Mucosa of descending colon (tissue), 3 donors: ENCODE results near the gene RGS6. TPM values are rescaled to one million over a fixed set of nuclear protein-coding genes. Genes with fewer than 3 reads are reported as not detected.

Source experiments
- ATAC-seq: fragments of 200-7000 bp; cut with Tn5 transposase; one replicate; pipeline ENCODE4 v1.9.1; 2020; ENCODE audit warnings: mild to moderate bottlenecking, moderate library complexity
- DNase-seq, 3 donors: peaks; one replicate each; pipeline ENCODE4 v3.0.0-alpha.2; 2020
- H3K36me3 ChIP-seq: fragments of 200-600 bp; one replicate; pipeline ENCODE4 v1.8.0; 2021; ENCODE audit warnings: low read depth, mild to moderate bottlenecking
- H3K4me1 ChIP-seq: fragments of 200-600 bp; one replicate; pipeline ENCODE4 v1.8.0; 2021; ENCODE audit warnings: low read depth, mild to moderate bottlenecking
- H3K4me3 ChIP-seq: fragments of 200-600 bp; one replicate; pipeline ENCODE4 v1.8.0; 2021; ENCODE audit warnings: mild to moderate bottlenecking
- H3K9me3 ChIP-seq: fragments of 200-600 bp; one replicate; pipeline ENCODE4 v1.8.0; 2021; ENCODE audit warnings: mild to moderate bottlenecking
- CTCF ChIP-seq: fragments of 200-600 bp; IDR thresholded peaks from one replicate; pipeline ENCODE4 v1.8.0; 2022; ENCODE audit warnings: antibody characterized with exemption, mild to moderate bottlenecking
- intact Hi-C, 2 donors: fragments of 100-400 bp; cut with DNase I in 1 of 2; cut with micrococcal nuclease in 1 of 2; formaldehyde crosslinking; loops; one replicate each; pipeline versions ENCODE4 v1.11.0 to v1.11.1; 2022; cut with DNase I, micrococcal nuclease
- microRNA-seq: library from miRNA; unstranded; fragments of <30 nt; microRNA quantifications from one replicate; pipeline ENCODE4, GENCODE V29; 2019
- total RNA-seq, 3 donors: library from RNA; stranded (reverse); fragmentation: NEBNext Ultra II Directional in 2 of 3; extraction: Animal tissue kit (Norgen Biotek cat#: 25700) in 2 of 3; gene quantifications; one replicate each; pipeline versions ENCODE4 v1.2.1 to v1.2.4, GENCODE V29; 2021 to 2023
- donor health status: DM: no; HTN: no; CAD: no; lungs with moderate emphysema.
- donor health status: DM: no; HTN: no; CAD: no.
- donor health status: DM: no; HTN: yes; CAD: no.

Gene RGS6
- total RNA-seq, 3 donors from 2014 or later, result 0.66 to 2.5 (median 0.94) TPM

- ATAC-seq, result no peak
- Histone ChIP-seq H3K4me3 (no peak overlapping the region), H3K36me3 (no peaks in the 10 kb centered on the region), H3K4me1 (no peaks in the 10 kb centered on the region), H3K9me3 (no peaks in the 10 kb centered on the region)
- DNase-seq, result no peak
- no peak for TF ChIP-seq CTCF
- intact Hi-C loops, result no loop called here
These were observed 681.7 kb downstream of the RGS6 start for GRCh38 chr14:72613975-72614319.

GRCh38 chr14:72614365-72614764, 682.1 kb downstream of the RGS6 start:
- intact Hi-C loops, result no loop called here
- ATAC-seq (no peak), DNase-seq (no peak)
- Histone ChIP-seq H3K4me1 (no peaks in the 10 kb centered on the region), H3K4me3 (no peak overlapping the region), H3K36me3 (no peaks in the 10 kb centered on the region), H3K9me3 (no peaks in the 10 kb centered on the region)
- no peak for TF ChIP-seq CTCF

GRCh38 chr14:72614891-72615415, 682.7 kb downstream of the RGS6 start:
- no peaks in the 10 kb centered on the region for H3K4me1 ChIP-seq
- no peaks in the 10 kb centered on the region for H3K9me3 ChIP-seq
- no peak overlapping the region for H3K4me3 ChIP-seq
- H3K36me3 ChIP-seq, result no peaks in the 10 kb centered on the region
- DNase-seq, result no peak
- intact Hi-C loops, result no loop called here
- no peak for ATAC-seq
- TF ChIP-seq CTCF, result no peak

GRCh38 chr14:72615451-72616121, 683.4 kb downstream of the RGS6 start:
- no peak for TF ChIP-seq CTCF
- intact Hi-C loops, result no loop called here
- Histone ChIP-seq H3K9me3 (no peaks in the 10 kb centered on the region), H3K4me1 (no peaks in the 10 kb centered on the region), H3K36me3 (no peaks in the 10 kb centered on the region), H3K4me3 (no peak overlapping the region)
- DNase-seq, result no peak
- no peak for ATAC-seq

Small RNA genes within 50 kb of the gene (microRNA-seq; reads per million reads assigned to microRNA genes)
- not detected for gene MIR7843
